K562 (cell line): ENCODE data around the gene HERC3. TPM values are rescaled to one million over a fixed set of nuclear protein-coding genes. Genes with fewer than 3 reads are reported as not detected.

ENCODE experiments used
- ATAC-seq: fragments of 200-7000 bp; cut with Tn5 transposase; 3 replicates; pipeline ENCODE4 v1.9.1; 2020; ENCODE audit warnings: moderate library complexity
- BruUV-seq: library from RNA; stranded (reverse); fragments of 400-500 nt; replicated peaks from 2 replicates; lab custom pipeline; 2021; lab: Mats Ljungman, UMichigan
- CTCF ChIA-PET: fragments of 300-600 bp; formaldehyde crosslinking; extraction: SDS; loops from one replicate; lab custom pipeline; 2021; ENCODE audit warnings: low intra/inter-chr PET ratio; lab: Yijun Ruan, JAX
- POLR2A ChIA-PET: fragments of 300-600, 350-650 bp; sonication (Branson Sonifier 250); formaldehyde crosslinking; extraction: SDS; loops from one replicate; lab custom pipeline; 2021; ENCODE audit warnings: antibody characterized with exemption, inconsistent platforms; lab: Yijun Ruan, JAX
- DNase-seq, 4 experiments: peaks; one replicate each; pipeline versions ENCODE4 v3.0.0 to v3.0.0-alpha.2; 2011 to 2018; ENCODE audit warnings: low spot score in 3 of 4, mixed read lengths in 3 of 4; ENCODE audit errors: extremely low read depth in 1 of 4
- FAIRE-seq: peaks from 2 replicates; lab custom pipeline; 2011; peaks lifted over from hg19 to GRCh38; lab: Jason Lieb, UNC
- H2AFZ ChIP-seq: 2 replicates; pipeline ENCODE4 v1.6.0; 2011; ENCODE audit warnings: low read depth, low read length, control low read depth, inconsistent platforms
- H3K27ac ChIP-seq: fragments of 200-600 bp; 3 replicates; pipeline ENCODE4 v1.8.0; 2011; ENCODE audit warnings: low read depth, mild to moderate bottlenecking, control low read depth, inconsistent platforms, low read length, moderate library complexity, mixed read lengths; ENCODE audit errors: extremely low read depth
- H3K27me3 ChIP-seq, 2 experiments: fragments of 300-600 bp in 1 of 2; 2 replicates in 1 of 2; 3 replicates in 1 of 2; pipeline versions ENCODE4 v1.6.0 to v1.8.0; 2011; ENCODE audit warnings: inconsistent platforms in 2 of 2, low read length in 2 of 2, mild to moderate bottlenecking in 1 of 2, mixed read lengths in 1 of 2, moderate library complexity in 1 of 2; ENCODE audit not compliant: control insufficient read depth in 2 of 2, insufficient read depth in 2 of 2
- H3K36me3 ChIP-seq: fragments of 300-600 bp; 3 replicates; pipeline ENCODE4 v1.8.0; 2011; ENCODE audit warnings: mild to moderate bottlenecking, low read length, inconsistent platforms; ENCODE audit not compliant: control insufficient read depth, insufficient read depth
- H3K4me1 ChIP-seq, 2 experiments: fragments of 200-600 bp in 1 of 2; replicated peaks in 1 of 2; 2 replicates in 1 of 2; 3 replicates in 1 of 2; pipeline versions ENCODE4 v1.5.1 to v1.8.0; 2011; ENCODE audit warnings: inconsistent platforms in 2 of 2, low read length in 2 of 2, mild to moderate bottlenecking in 1 of 2, mixed read lengths in 1 of 2, moderate library complexity in 1 of 2; ENCODE audit not compliant: control insufficient read depth in 2 of 2, insufficient read depth in 2 of 2
- H3K4me2 ChIP-seq: 2 replicates; pipeline ENCODE4 v1.6.1; 2011; ENCODE audit warnings: low read length, control low read depth, inconsistent platforms, mixed read lengths; ENCODE audit not compliant: insufficient read depth
- H3K4me3 ChIP-seq: fragments of 200-600 bp; sonication (generic), shearing (Covaris generic); 2 replicates; pipeline ENCODE4 v1.5.1; 2016; ENCODE audit warnings: control low read depth, inconsistent platforms
- H3K79me2 ChIP-seq: fragments of 200-600 bp; 3 replicates; pipeline ENCODE4 v1.8.0; 2011; ENCODE audit warnings: low read length, inconsistent platforms; ENCODE audit not compliant: control insufficient read depth, insufficient read depth
- H3K9ac ChIP-seq, 2 experiments: 2 replicates each; pipeline versions ENCODE4 v1.6.0 to v1.6.1; 2011; ENCODE audit warnings: low read depth in 2 of 2, low read length in 2 of 2, control low read depth in 1 of 2, inconsistent platforms in 1 of 2, mild to moderate bottlenecking in 1 of 2, mixed read lengths in 1 of 2; ENCODE audit not compliant: insufficient read depth in 1 of 2
- H3K9me1 ChIP-seq: one replicate; pipeline ENCODE4 v1.6.0; 2011; ENCODE audit warnings: inconsistent platforms, mild to moderate bottlenecking, low read length, moderate library complexity; ENCODE audit not compliant: control insufficient read depth, insufficient read depth
- H3K9me3 ChIP-seq: replicated peaks from 2 replicates; pipeline ENCODE4 v1.5.1; 2011; ENCODE audit warnings: low read depth, low read length, inconsistent platforms; ENCODE audit not compliant: control insufficient read depth, insufficient read depth
- H4K20me1 ChIP-seq: replicated peaks from 2 replicates; pipeline ENCODE4 v1.6.1; 2011; ENCODE audit warnings: low read length, inconsistent platforms, mixed read lengths; ENCODE audit not compliant: control insufficient read depth, insufficient read depth
- AFF1 ChIP-seq, 2 experiments: fragments of 450-650 bp; IDR thresholded peaks; 2 replicates each; pipeline ENCODE4 v1.6.1; 2018; ENCODE audit warnings: mild to moderate bottlenecking in 2 of 2, low read depth in 1 of 2; ENCODE audit not compliant: partially characterized antibody in 2 of 2
- HINFP ChIP-seq: fragments of 450-650 bp; conservative IDR thresholded peaks from 2 replicates; pipeline ENCODE4 v1.6.1; 2016; ENCODE audit warnings: missing genetic modification characterization, low read depth, mild to moderate bottlenecking, control low read depth, missing compliant biosample characterization
- HSF4 ChIP-seq: fragments of 250-450 bp; sonication (Bioruptor Pico); IDR thresholded peaks from 2 replicates; pipeline ENCODE4 v2.1.2; 2022; ENCODE audit warnings: mild to moderate bottlenecking, moderate library complexity, borderline replicate concordance
- MXD1 ChIP-seq: fragments of 250-450 bp; sonication (Bioruptor Pico); IDR thresholded peaks from 2 replicates; pipeline ENCODE4 v1.8.0; 2021; ENCODE audit warnings: borderline replicate concordance, mild to moderate bottlenecking, moderate library complexity; ENCODE audit not compliant: poor library complexity, severe bottlenecking
- TBL1XR1 ChIP-seq, 2 experiments: IDR thresholded peaks; 2 replicates each; pipeline ENCODE4 v1.6.1; 2012; ENCODE audit warnings: improper control_type of control experiment in 2 of 2, low read length in 2 of 2, mild to moderate bottlenecking in 1 of 2
- TEAD4 ChIP-seq, 2 experiments: sonication (generic) in 1 of 2; formaldehyde crosslinking in 1 of 2; IDR thresholded peaks; 2 replicates each; pipeline versions ENCODE4 v1.6.1 to v1.8.0; 2012 to 2022; ENCODE audit warnings: borderline replicate concordance in 1 of 2, inconsistent platforms in 1 of 2, low read length in 1 of 2, mild to moderate bottlenecking in 1 of 2, missing genetic modification reagents in 1 of 2
- ZBTB5 ChIP-seq: fragments of 450-650 bp; IDR thresholded peaks from 2 replicates; pipeline ENCODE4 v1.6.1; 2017; ENCODE audit warnings: antibody characterized with exemption
- ZFPM2 ChIP-seq: fragments of 250-450 bp; sonication (Bioruptor Pico); IDR thresholded peaks from 2 replicates; pipeline ENCODE4 v1.5.1; 2022; ENCODE audit warnings: mild to moderate bottlenecking
- ZKSCAN1 ChIP-seq: fragments of 150-350 bp; IDR thresholded peaks from 2 replicates; pipeline ENCODE4 v1.6.1; 2016; ENCODE audit warnings: low read depth, low read length
- ZKSCAN8 ChIP-seq: fragments of 200-800 bp; sonication (Bioruptor generic); IDR thresholded peaks from 2 replicates; pipeline ENCODE4 v1.6.1; 2016; ENCODE audit warnings: missing genetic modification characterization, missing compliant biosample characterization
- ZNF134 ChIP-seq: fragments of 250-450 bp; sonication (Bioruptor Pico); conservative IDR thresholded peaks from 2 replicates; pipeline ENCODE4 v1.4.0; 2020
- WGBS: fragments of 100-300 bp; shearing (Covaris generic); methylation state at CpG from one replicate; pipeline ENCODE4 v1.1.6; 2016; ENCODE audit warnings: low coverage, mixed read lengths; ENCODE audit not compliant: insufficient coverage; ENCODE audit errors: missing lambda C conversion rate; 5-methylcytosine and 5-hydroxymethylcytosine counted together
- in situ Hi-C: fragments of 300-500 bp; cut with MboI; formaldehyde crosslinking; loops from 4 replicates; pipeline ENCODE4 v1.15.0; 2018; ENCODE audit warnings: inconsistent platforms, mixed read lengths
- intact Hi-C: fragments of 100-400 bp; cut with micrococcal nuclease; formaldehyde crosslinking; loops from 2 replicates; pipeline ENCODE4 v1.14.2; 2022
- polyA plus RNA-seq, 8 experiments: library from polyadenylated mRNA; depleted of rRNA in 4 of 8; stranded (reverse) in 5 of 8; unstranded in 3 of 8; fragments of >200 nt; fragmentation: Nextera tagmentation in 2 of 8; fragmentation: Illumina TruSeq in 1 of 8; extraction: Ambion mirVana in 2 of 8; extraction: Trizol in 1 of 8; gene quantifications; 2 replicates each; pipeline versions ENCODE4 v1.2.1 to v1.2.3, GENCODE V29; 2011 to 2014; ENCODE audit warnings: inconsistent platforms in 1 of 8, missing spikeins in 1 of 8
- total RNA-seq, 7 experiments: library from RNA; depleted of rRNA in 6 of 7; stranded (reverse); fragments of >200 nt in 6 of 7; fragmentation: Illumina TruSeq in 2 of 7; extraction: Trizol in 2 of 7; gene quantifications; 2 replicates each; pipeline versions ENCODE4 v1.2.1 to v1.2.3, GENCODE V29; 2011 to 2021; ENCODE audit warnings: low replicate concordance in 1 of 7
- TF ChIP-seq, protein P1 (sequence below): fragments of 450-650 bp; IDR thresholded peaks from 2 replicates; pipeline ENCODE4 v1.6.1; 2016

HERC3 gene
- total and polyA plus RNA-seq, 9 of the 15 experiments (the other 6 are each of a cell fraction or from before 2014, with no cell fraction given), result 1.8 to 13.1 (median 7.6) TPM

DNA sequence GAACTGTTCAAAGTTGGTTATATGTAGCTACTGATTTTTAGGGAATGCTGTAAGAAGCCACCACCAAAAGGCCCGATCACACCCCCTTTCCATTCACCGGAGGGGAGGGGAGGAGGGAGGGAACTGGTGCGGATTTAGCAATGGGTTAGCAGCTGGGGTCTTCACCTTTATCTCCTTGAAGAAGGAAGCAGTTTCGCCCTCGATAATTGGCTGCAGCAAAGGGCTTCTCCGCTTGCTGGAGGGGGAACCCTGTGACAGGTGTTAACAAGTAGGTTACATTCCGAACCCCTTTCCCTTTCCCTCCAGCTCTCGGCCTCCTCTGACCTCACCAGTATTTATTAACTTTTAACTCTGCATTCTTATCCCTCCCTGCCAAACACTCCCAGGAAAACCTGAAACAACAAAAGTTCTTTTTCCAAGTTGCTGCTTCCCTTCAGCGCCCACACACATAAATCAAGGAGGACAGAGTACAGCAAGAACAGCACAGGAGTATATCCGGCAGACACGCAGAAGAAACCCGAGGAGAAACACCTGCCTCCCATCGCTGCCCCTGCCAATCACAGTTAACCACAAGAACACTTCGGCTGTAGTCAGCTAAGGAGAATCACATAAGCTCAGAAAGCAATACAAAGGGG is 145.1 kb downstream of the HERC3 start:
- peaks cover 0 to 2% of the 10 kb centered on the region in 2 experiments; a peak in 1 of 5 replicates for H3K4me1 ChIP-seq
- POLR2A ChIA-PET, result no interaction called here
- 83% methylated on average over 14 of the region's 14 CpGs for WGBS
- in situ Hi-C loops (no loop called here), intact Hi-C loops (no loop called here)
- H3K36me3 ChIP-seq, result peaks cover 32% of the 10 kb centered on the region; the same call in 2 of the 3 replicates
- H3K9me1 ChIP-seq, result no peaks in the 10 kb centered on the region
- CTCF ChIA-PET, result no interaction called here
- no peak overlapping the region for H2AFZ ChIP-seq
- BruUV-seq, result no TSS peak
- H4K20me1 ChIP-seq, result no peaks in the 10 kb centered on the region
- DNase-seq, result no peak
- no peak for ATAC-seq
- H3K4me2 ChIP-seq, result no peak overlapping the region
- H3K4me3 ChIP-seq, result no peak overlapping the region
- no peaks in the 10 kb centered on the region for H3K79me2 ChIP-seq
- no peak for FAIRE-seq
- H3K27ac ChIP-seq, result no peak overlapping the region
- no peaks in the 10 kb centered on the region for H3K27me3 ChIP-seq
- H3K9ac ChIP-seq, result no peak overlapping the region
- H3K9me3 ChIP-seq, result no peaks in the 10 kb centered on the region
- no peak for TF ChIP-seq TEAD4 (IDR thresholded peaks at IDR 0.05; ENCODE audit: low read length)
- no peak for TF ChIP-seq TEAD4 (CRISPR knock-in tag; IDR thresholded peaks at IDR 0.05; ENCODE audit: borderline replicate concordance)
- no peak for TF ChIP-seq HSF4 (CRISPR knock-in tag)
- TF ChIP-seq ZKSCAN1, result no peak
- TF ChIP-seq, protein P1, sequence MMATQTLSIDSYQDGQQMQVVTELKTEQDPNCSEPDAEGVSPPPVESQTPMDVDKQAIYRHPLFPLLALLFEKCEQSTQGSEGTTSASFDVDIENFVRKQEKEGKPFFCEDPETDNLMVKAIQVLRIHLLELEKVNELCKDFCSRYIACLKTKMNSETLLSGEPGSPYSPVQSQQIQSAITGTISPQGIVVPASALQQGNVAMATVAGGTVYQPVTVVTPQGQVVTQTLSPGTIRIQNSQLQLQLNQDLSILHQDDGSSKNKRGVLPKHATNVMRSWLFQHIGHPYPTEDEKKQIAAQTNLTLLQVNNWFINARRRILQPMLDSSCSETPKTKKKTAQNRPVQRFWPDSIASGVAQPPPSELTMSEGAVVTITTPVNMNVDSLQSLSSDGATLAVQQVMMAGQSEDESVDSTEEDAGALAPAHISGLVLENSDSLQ, result no peak
- TF ChIP-seq AFF1 (IDR thresholded peaks at IDR 0.05; ENCODE audit: low read depth in 1 of 2, partially characterized antibody in 2 of 2), result no peak
- no peak for TF ChIP-seq MXD1
- TF ChIP-seq TBL1XR1 (IDR thresholded peaks at IDR 0.05; ENCODE audit: low read length in 2 of 2), result no peak
- TF ChIP-seq ZNF134 (CRISPR knock-in tag), result no peak
- TF ChIP-seq ZBTB5, result no peak
- no peak for TF ChIP-seq ZKSCAN8 (CRISPR knock-in tag)
- TF ChIP-seq ZFPM2 (CRISPR knock-in tag), result no peak
- TF ChIP-seq HINFP (tag), result no peak
